K562 (cell line): Measurements from ENCODE around the gene FADS1. TPM values are rescaled to one million over a fixed set of nuclear protein-coding genes. Genes with fewer than 3 reads are reported as not detected.

Source experiments
- CREM ChIP-seq: IDR thresholded peaks from 2 replicates; pipeline ENCODE4 v1.6.1; 2014; ENCODE audit warnings: antibody characterized with exemption, low read depth
- ETV1 ChIP-seq: fragments of 450-650 bp; conservative IDR thresholded peaks from 2 replicates; pipeline ENCODE4 v1.6.1; 2016; ENCODE audit warnings: missing genetic modification characterization, control low read depth, low read depth, missing compliant biosample characterization
- FOS ChIP-seq: IDR thresholded peaks from 3 replicates; pipeline ENCODE4 v1.6.1; 2011; ENCODE audit not compliant: insufficient read length; ENCODE audit errors: extremely low read depth
- KLF13 ChIP-seq: fragments of 450-650 bp; IDR thresholded peaks from 2 replicates; pipeline ENCODE4 v1.6.1; 2016; ENCODE audit warnings: missing genetic modification characterization, low read depth, mild to moderate bottlenecking, missing compliant biosample characterization, moderate library complexity, borderline replicate concordance
- NBN ChIP-seq: fragments of 450-650 bp; IDR thresholded peaks from 2 replicates; pipeline ENCODE4 v1.6.1; 2016; ENCODE audit warnings: low read depth, mild to moderate bottlenecking
- SAFB2 ChIP-seq: fragments of 200-400 bp; formaldehyde crosslinking; IDR thresholded peaks from 2 replicates; pipeline ENCODE4 v1.6.1; 2018; ENCODE audit warnings: borderline replicate concordance, low read length, low read depth, moderate library complexity; ENCODE audit not compliant: severe bottlenecking
- SIX5 ChIP-seq, 2 experiments: IDR thresholded peaks; 2 replicates each; pipeline ENCODE4 v1.6.1; 2011; ENCODE audit warnings: low read length in 2 of 2, borderline replicate concordance in 1 of 2, low read depth in 1 of 2, mild to moderate bottlenecking in 1 of 2, moderate library complexity in 1 of 2; ENCODE audit not compliant: insufficient read depth in 1 of 2
- SMAD1 ChIP-seq: fragments of 150-350 bp; IDR thresholded peaks from 2 replicates; pipeline ENCODE4 v1.6.1; 2014; ENCODE audit warnings: low read length, low read depth; ENCODE audit not compliant: partially characterized antibody
- TBL1XR1 ChIP-seq, 2 experiments: IDR thresholded peaks; 2 replicates each; pipeline ENCODE4 v1.6.1; 2012; ENCODE audit warnings: improper control_type of control experiment in 2 of 2, low read length in 2 of 2, mild to moderate bottlenecking in 1 of 2
- TCF3 ChIP-seq: sonication (generic); formaldehyde crosslinking; IDR thresholded peaks from 2 replicates; pipeline ENCODE4 v1.4.0; 2020; ENCODE audit warnings: mild to moderate bottlenecking, missing genetic modification reagents
- ZKSCAN8 ChIP-seq: fragments of 200-800 bp; sonication (Bioruptor generic); IDR thresholded peaks from 2 replicates; pipeline ENCODE4 v1.6.1; 2016; ENCODE audit warnings: missing genetic modification characterization, missing compliant biosample characterization
- ZNF165 ChIP-seq: fragments of 250-450 bp; sonication (Bioruptor Pico); IDR thresholded peaks from 2 replicates; pipeline ENCODE4 v1.4.0; 2020; ENCODE audit warnings: borderline replicate concordance
- ZNF347 ChIP-seq: fragments of 450-650 bp; formaldehyde crosslinking; IDR thresholded peaks from 2 replicates; pipeline ENCODE4 v1.4.0; 2020; ENCODE audit warnings: low read depth, mild to moderate bottlenecking, moderate library complexity
- ZNF644 ChIP-seq: fragments of 200-800 bp; sonication (Bioruptor generic); IDR thresholded peaks from 2 replicates; pipeline ENCODE4 v1.6.1; 2016; ENCODE audit warnings: low read depth, missing genetic modification characterization, missing compliant biosample characterization
- polyA plus RNA-seq, 8 experiments: library from polyadenylated mRNA; depleted of rRNA in 4 of 8; stranded (reverse) in 5 of 8; unstranded in 3 of 8; fragments of >200 nt; fragmentation: Nextera tagmentation in 2 of 8; fragmentation: Illumina TruSeq in 1 of 8; extraction: Ambion mirVana in 2 of 8; extraction: Trizol in 1 of 8; gene quantifications; 2 replicates each; pipeline versions ENCODE4 v1.2.1 to v1.2.3, GENCODE V29; 2011 to 2014; ENCODE audit warnings: inconsistent platforms in 1 of 8, missing spikeins in 1 of 8
- total RNA-seq, 7 experiments: library from RNA; depleted of rRNA in 6 of 7; stranded (reverse); fragments of >200 nt in 6 of 7; fragmentation: Illumina TruSeq in 2 of 7; extraction: Trizol in 2 of 7; gene quantifications; 2 replicates each; pipeline versions ENCODE4 v1.2.1 to v1.2.3, GENCODE V29; 2011 to 2021; ENCODE audit warnings: low replicate concordance in 1 of 7
- TF ChIP-seq, protein P1 (sequence below): sonication (generic); formaldehyde crosslinking; IDR thresholded peaks from 2 replicates; pipeline ENCODE4 v1.9.0; 2022; ENCODE audit warnings: mild to moderate bottlenecking, missing genetic modification reagents
- TF ChIP-seq, protein P2 (sequence below): IDR thresholded peaks from 2 replicates; pipeline ENCODE4 v1.6.1; 2011; ENCODE audit warnings: borderline replicate concordance, low read depth, mild to moderate bottlenecking, moderate library complexity, low read length; ENCODE audit not compliant: insufficient read depth, poor library complexity, severe bottlenecking
- TF ChIP-seq, protein P3 (sequence below): fragments of 250-450 bp; sonication (Bioruptor Pico); IDR thresholded peaks from 2 replicates; pipeline ENCODE4 v1.5.0; 2021; ENCODE audit warnings: mild to moderate bottlenecking, moderate library complexity
- TF ChIP-seq, protein P4 (sequence below), 2 experiments: fragments of 450-650 bp; conservative IDR thresholded peaks; 2 replicates each; pipeline ENCODE4 v1.6.1; 2017; ENCODE audit warnings: mild to moderate bottlenecking in 2 of 2, moderate library complexity in 2 of 2

FADS1 gene
- total and polyA plus RNA-seq, 9 of the 15 experiments (the other 6 are each of a cell fraction or from before 2014, with no cell fraction given), result 110 to 864 (median 364) TPM

DNA sequence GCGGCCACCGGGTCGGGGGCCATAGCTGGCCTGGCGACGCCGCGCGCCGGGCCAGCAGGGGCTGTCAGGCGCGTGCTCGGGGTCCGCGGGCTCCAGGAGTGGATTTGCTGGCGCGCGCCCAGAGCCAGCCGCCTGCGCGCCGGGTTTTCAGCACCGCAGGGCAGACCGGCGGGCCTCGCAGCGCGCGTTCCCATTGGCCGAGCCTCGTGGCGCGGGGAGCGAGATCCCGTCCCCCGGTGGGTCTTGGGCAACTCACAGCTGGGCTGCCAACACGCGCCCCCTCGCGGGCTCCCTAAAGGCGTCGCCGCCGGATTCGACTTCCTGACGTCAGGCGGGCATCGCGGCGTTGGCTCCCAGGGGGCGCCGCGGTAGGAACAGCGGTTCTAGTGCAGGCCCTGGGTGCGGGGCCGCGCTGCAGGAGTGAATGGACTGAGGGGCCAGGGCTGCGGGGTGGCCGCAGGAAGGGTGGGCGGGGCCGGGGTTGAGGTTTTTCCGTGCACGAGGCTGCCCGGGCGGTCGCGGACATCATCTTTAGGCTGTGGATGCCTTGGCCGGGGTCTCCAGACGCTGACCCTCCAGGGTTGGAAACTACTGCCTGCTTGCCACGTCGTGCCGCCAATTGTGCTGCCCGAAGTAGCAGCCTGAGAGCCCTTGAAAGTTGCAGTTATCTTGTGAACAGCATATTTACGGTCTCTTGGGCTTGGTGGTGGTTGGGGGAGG is at the start of gene FADS1 (continued):
- TF ChIP-seq, protein P1, sequence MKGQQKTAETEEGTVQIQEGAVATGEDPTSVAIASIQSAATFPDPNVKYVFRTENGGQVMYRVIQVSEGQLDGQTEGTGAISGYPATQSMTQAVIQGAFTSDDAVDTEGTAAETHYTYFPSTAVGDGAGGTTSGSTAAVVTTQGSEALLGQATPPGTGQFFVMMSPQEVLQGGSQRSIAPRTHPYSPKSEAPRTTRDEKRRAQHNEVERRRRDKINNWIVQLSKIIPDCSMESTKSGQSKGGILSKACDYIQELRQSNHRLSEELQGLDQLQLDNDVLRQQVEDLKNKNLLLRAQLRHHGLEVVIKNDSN (CRISPR knock-in tag), result 0 out of 2 replicates have a peak, but pooled peaks have one; percentile 24
- TF ChIP-seq, protein P2, sequence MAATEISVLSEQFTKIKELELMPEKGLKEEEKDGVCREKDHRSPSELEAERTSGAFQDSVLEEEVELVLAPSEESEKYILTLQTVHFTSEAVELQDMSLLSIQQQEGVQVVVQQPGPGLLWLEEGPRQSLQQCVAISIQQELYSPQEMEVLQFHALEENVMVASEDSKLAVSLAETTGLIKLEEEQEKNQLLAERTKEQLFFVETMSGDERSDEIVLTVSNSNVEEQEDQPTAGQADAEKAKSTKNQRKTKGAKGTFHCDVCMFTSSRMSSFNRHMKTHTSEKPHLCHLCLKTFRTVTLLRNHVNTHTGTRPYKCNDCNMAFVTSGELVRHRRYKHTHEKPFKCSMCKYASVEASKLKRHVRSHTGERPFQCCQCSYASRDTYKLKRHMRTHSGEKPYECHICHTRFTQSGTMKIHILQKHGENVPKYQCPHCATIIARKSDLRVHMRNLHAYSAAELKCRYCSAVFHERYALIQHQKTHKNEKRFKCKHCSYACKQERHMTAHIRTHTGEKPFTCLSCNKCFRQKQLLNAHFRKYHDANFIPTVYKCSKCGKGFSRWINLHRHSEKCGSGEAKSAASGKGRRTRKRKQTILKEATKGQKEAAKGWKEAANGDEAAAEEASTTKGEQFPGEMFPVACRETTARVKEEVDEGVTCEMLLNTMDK, result peak; percentile 96
- no peak for TF ChIP-seq SIX5 (IDR thresholded peaks at IDR 0.05; ENCODE audit: borderline replicate concordance in 1 of 2, insufficient read depth in 1 of 2, low read depth in 1 of 2, low read length in 2 of 2)
- peak; percentile 94 for TF ChIP-seq CREM
- peak in 1 of 2 experiments; percentile 73; a peak in 2 of 4 replicates for TF ChIP-seq TBL1XR1 (IDR thresholded peaks at IDR 0.05; ENCODE audit: low read length in 2 of 2)
- peak; percentile 27; the same call in 1 of the 2 replicates for TF ChIP-seq KLF13 (tag)
- TF ChIP-seq, protein P3, sequence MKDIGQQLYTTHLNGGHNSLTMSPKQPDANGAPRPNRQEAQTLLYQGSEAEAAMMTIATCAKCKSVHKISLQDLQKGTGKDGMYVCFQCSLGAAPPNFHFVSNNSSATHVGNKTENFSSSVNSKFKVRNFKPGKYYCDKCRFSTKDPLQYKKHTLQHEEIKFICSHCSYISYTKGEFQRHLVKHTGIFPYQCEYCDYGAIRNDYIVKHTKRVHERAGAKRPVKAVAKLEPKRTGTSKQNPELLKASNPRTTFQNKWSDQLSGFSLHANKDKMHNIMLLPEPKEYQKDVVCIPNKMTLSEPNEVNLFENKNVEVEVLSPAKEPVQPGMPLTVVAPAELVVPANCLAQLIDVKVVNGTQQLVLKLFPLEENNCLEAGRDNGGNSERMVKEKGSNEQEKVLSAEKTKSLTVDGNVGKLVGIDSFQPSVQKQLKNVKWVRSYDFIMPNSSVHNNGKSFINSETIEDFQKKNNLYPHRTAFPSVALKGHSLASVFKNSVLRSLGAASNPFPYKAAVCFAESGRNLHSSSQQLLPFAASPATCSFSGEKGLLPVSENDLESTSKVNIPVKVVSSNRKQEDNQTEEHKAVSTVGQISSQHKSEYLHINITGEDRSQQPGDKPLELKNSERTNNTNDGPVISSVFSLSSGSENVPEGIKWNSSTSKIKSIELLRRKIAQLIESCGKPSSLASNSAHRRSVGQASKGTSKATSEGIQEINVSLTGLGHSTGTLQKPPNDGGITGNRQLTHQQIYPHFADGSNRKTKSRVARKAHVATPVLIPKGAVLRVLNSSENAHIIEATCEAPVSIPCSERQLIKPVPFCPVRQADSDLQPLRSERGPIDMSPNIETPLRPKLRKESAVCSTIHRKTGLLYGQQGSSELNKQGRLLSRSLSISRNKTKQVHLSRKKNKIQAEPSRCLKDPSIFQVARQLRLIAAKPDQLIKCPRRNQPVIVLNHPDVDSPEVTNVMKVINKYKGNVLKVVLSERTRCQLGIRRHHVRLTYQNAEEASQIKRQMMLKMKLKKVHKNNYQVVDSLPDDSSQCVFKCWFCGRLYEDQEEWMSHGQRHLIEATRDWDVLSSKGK, result no peak
- peak; percentile 75 for TF ChIP-seq ZKSCAN8
- TF ChIP-seq ZNF165, result 0 out of 2 replicates have a peak, but pooled peaks have one; percentile 54
- no peak for TF ChIP-seq ZNF347 (CRISPR knock-in tag)
- peak; percentile 53; the same call in 1 of the 2 replicates for TF ChIP-seq TCF3
- TF ChIP-seq, protein P4, sequence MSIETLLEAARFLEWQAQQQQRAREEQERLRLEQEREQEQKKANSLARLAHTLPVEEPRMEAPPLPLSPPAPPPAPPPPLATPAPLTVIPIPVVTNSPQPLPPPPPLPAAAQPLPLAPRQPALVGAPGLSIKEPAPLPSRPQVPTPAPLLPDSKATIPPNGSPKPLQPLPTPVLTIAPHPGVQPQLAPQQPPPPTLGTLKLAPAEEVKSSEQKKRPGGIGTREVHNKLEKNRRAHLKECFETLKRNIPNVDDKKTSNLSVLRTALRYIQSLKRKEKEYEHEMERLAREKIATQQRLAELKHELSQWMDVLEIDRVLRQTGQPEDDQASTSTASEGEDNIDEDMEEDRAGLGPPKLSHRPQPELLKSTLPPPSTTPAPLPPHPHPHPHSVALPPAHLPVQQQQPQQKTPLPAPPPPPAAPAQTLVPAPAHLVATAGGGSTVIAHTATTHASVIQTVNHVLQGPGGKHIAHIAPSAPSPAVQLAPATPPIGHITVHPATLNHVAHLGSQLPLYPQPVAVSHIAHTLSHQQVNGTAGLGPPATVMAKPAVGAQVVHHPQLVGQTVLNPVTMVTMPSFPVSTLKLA (conservative IDR thresholded peaks at IDR 0.05), result peak in 1 of 2 experiments; percentile 84; a peak in 3 of 4 replicates
- TF ChIP-seq ETV1, result peak; percentile 59; the same call in 1 of the 2 replicates
- peak; percentile 44; the same call in 1 of the 2 replicates for TF ChIP-seq ZNF644 (tag)
- TF ChIP-seq NBN, result peak; percentile 23; the same call in 1 of the 2 replicates
- TF ChIP-seq FOS, result no peak
- TF ChIP-seq SMAD1, result peak; percentile 39
- no peak for TF ChIP-seq SAFB2
